Measurements from ENCODE around the gene NDFIP2.
A peak's percentile ranks its signal among the peaks of the same experiment; 100 is the strongest.

Gene NDFIP2, protein sequence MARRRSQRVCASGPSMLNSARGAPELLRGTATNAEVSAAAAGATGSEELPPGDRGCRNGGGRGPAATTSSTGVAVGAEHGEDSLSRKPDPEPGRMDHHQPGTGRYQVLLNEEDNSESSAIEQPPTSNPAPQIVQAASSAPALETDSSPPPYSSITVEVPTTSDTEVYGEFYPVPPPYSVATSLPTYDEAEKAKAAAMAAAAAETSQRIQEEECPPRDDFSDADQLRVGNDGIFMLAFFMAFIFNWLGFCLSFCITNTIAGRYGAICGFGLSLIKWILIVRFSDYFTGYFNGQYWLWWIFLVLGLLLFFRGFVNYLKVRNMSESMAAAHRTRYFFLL

DNA sequence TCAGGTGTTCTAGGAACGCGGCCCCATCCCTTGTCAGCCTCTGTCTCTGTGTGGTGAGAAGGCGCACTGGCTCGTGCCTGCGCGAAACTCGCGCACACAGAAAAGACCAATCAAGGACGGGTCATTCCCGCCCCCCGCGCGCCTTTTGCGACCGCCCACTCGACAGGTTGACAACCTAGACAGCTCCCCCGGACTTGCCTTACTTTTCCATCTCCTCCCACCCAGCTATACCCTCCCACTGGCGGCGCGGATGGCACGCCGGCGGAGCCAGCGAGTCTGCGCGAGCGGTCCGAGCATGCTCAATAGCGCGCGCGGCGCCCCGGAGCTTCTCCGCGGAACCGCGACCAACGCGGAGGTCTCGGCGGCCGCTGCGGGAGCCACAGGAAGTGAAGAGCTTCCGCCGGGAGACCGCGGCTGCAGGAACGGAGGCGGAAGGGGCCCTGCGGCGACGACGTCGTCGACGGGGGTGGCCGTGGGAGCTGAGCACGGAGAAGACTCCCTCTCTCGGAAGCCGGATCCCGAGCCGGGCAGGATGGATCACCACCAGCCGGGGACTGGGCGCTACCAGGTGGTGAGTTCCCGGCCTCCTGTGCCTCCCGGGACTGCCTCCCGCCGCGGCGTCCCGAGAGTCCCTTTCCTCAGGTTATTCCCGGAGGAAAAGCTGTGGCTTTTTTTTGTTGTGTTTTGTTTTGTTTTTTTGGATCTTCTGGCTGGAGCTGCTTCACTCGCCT lies at the start of gene NDFIP2:
Gene NDFIP2 (plus strand): TSS at position 202 of the 731 bp plus-strand sequence. CDS start 49 bp downstream, at position 251.
- DNase-seq = peak; percentile 87

DNA sequence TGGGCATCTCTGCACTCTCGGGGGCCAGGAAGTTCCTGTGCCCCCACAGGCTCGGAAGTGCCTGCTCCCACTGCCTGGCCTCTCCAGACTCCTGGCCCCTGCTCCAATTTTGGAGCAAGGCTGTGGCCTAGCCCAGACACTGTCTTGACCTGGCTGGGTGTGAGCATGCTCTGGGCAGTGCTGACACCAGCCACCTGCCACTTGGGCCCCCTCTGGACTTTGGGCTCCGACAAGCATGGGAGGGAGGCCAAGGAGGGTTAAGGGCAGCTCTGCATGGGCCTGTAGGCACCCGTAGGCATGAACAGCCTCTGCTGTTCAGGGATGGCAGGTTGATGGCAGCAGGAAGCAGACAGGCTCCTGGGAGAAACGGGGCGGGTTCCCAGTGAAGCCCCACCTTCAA lies 48.9 kb upstream of the NDFIP2 start:
- DNase-seq = no peak

DNA sequence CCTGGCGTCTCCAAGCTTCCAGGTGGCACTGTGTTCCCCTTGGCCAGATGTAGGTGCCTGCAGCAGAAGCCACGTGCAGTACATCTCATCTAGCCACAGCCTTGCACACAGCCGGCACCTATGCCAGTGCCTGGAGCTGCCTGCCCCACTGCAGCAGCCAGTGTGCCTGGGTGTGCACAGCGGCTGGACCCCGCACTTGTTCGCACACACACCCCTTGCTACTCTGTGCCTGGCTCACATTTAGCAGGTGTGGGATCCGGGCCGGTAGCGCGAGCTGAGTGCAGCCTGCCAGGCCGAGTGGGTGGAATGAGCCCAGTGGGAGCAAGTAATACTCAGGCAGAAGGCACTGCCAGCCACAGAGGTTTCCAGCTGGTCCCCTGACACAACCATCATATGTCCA lies 48.0 kb upstream of the NDFIP2 start:
- DNase-seq = no peak

DNA sequence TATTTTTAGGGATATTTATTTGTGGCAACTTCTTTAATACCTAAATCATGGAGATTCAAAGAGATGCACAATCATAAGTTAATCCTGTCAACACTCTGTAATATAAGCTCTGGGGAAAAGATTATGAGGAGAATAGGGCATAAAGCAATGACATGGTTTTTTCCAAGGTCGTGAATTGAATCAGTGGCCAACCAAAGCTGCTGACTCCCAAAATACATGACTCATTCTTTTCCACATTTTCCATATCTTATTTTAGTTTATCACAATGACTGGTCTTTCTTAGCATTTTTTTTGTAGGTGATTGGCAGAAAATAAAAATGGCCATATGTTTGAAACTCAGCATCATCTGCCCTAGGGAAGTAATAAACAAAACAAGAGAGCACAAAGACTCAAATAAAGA lies 46.4 kb upstream of the NDFIP2 start:
- no peak for DNase-seq

DNA sequence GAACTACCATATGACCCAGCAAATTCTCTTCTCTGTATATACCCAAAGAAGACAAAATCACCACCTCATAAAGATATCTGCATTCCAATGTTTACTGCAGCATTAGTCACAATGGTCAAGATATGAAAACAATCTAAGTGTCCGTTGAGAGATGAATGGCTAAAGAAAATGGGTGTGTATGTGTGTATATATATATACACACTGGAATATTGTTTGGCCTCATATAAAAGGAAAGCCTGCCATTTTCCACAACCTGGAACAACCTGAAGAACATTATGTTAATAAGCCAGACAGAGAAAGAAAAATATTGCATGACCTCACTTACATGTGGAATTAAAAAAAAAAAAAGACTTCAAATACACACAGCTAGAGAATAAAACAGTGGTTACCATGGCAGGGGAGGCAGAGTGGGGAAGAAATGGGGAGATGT lies 45.4 kb upstream of the NDFIP2 start:
- DNase-seq = no peak

DNA sequence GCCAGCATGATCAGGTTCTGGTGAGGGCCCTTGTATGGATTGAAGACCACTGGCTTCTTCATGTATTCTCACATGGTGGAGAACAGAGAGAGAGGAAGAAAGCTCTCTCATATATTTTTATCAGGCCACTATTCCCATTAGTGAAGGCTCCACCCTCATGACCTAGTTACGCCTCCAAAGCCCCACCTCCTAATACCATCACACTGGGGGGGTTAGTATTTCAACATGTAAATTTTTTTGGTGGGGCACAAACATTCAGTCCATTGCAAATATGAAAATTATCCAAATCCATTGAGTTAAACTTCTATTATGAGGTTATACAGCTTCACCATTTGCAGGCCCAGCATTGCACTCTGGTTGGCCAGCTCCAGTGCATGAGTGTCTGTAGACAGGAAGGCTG lies 41.7 kb upstream of the NDFIP2 start:
- DNase-seq = no peak

DNA sequence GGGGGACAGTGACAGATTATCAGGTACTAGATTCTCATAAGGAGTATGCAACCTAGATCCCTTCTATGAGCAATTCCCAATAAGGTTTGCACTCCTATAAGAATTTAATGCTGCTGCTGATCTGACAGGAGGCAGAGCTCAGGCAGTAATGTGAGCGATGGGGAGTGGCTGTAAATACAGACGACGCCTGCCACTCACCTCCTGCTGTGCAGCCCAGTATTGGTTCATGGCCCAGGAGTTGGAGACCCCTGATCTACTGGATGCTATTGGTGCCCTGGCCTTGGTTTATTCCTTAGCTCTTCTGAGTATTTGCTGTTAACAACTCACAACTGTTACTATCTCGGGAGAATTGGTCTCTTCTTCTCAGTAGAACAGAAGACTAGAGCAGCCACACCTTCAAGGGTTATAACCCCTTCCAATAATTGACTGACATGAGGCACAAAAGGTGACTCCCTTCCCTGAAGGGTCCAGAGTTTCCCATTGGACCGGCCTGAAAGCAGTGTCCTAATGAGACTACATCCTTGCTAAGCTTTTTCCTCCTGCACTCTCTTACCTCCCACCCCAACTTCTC lies 39.9 kb upstream of the NDFIP2 start:
- DNase-seq = no peak

DNA sequence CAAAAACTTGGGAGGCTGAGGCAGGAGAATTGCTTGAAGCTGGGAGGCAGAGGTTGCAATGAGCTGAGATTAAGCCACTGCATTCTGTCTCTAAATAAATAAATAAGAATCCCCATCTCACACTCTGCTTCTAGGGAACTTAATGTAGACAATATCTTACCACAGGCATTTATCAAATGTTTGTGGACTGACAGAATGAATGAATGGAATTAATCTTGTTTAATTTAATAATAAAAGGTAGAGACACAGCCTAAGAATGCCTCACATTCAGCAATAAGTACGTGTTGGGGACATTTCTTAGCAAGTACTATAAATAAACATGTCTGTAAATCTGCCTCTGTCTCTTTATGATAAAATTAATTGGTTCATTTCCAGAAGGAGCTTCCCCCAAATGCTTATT lies 38.7 kb upstream of the NDFIP2 start:
- DNase-seq = no peak

DNA sequence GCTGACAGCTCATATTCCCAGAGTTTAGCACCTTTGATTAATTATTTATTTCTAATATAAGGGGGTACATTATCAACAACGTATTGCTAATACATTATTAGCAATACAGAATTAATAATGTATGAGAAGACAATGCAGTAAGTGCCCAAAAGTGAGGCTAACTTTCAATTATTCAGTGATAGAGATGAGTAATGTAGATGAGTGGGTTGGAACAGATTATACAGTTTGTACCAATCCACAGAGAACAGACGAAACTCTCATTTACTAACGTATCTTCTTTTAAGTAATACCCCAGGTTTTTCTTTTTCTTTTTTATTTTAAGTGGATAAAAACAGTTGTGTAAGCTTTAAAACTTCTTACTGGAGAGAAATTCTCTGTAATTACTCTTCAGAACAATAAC lies 38.2 kb upstream of the NDFIP2 start:
- no peak for DNase-seq

DNA sequence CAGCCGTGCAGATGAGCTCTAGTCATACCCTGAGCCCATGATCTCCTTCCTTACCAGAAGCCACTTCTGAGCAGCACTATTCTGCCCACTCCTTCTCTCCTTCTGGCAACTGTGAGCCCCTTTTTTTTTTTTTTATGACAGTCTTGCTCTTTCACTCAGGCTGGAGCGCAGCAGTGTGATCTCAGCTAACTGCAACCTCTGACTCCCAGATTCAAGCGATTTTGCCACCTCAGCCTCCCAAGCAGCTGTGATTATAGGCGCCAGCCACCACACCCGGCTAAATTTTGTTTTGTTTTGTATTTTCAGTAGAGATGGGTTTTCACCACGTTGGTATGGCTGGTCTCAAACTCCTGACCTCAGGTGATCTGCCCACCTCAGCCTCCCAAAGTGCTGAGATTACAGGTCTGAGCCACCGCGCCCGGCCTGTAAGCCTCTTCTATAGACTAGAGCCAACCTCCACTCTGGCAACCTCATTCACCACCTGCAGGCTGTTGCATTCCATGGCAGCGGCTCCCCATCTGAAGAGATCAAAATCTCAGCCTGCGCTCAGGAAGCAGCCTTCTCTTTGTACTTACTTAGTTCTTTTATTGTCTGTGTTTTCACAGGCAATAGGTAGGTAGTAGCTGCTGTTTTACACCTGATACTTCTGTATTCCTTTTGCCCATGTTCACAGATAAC lies 34.8 kb upstream of the NDFIP2 start:
- no peak for DNase-seq

DNA sequence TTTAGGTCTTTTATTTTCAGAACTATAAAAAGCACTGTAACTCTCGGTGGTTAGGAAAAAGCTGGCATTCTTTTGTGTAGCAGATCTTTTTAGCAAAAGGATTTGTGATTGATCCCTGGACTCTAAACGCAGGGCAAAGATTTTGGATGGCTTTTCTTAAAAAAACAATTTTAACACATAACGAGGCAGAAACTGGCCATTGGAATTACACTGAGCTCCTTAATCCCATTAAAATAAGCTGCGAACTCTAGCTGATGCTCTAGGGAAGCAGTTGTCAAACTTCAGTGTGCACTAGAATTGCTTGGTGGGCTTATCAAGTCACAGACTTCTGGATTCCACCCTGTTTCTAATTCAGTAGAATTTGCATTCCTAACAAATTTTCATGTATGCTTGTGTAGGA lies 33.8 kb upstream of the NDFIP2 start:
- no peak for DNase-seq

DNA sequence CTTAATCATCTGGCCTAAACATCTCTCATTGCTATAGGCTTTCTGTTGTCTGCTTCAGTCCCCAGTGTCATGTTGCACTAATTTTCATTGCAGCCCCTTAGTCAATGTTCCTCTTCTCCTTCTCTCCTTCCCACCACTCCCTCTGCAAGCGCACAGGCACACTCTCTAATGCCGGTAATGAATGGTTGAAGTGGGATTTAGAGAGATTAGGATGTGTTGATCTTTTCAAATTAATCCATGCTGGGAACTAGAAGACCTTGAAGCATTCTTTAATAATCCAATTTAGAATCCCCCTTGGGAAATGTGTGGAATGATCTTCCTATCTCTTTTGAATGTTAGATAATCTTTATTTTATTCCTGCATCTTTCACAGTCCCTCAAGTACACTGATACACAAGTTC lies 33.2 kb upstream of the NDFIP2 start:
- DNase-seq = no peak

DNA sequence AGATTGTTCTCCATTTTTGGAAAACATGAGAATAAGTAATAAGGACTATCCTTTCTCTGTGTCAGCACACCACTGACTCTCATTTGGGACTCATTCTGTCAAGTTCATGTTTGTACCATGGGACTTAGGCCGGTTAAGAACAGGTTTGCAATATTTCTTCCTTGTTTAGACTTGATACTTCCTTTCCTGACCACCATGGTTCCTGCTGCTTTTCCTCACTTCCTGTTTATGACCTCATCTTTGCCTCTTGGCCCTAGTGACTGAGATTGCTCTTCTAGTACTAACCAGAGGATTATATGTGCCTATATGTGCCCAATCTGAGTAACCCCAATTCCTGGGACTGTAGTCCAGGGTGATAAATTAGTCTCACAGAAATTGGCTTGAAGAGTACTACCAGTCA lies 32.5 kb upstream of the NDFIP2 start:
- DNase-seq = no peak

DNA sequence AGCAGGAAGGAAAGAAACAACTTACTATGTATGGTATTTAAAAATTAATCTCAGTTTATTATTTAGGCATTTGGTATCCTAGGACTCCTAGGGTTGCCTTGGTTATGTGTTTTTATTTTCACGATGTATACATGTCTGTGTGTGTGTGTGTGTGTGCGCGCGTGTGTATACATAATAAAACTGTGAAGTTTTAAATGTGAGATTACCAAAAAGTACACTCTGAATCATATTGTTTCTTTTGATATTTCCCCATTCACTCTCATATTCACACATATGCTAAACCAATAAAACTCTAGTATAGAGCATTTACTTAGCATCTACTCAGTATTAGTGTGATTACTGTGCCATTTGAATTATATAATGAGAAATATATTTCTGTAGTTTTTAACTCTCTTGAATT lies 30.8 kb upstream of the NDFIP2 start:
- no peak for DNase-seq

DNA sequence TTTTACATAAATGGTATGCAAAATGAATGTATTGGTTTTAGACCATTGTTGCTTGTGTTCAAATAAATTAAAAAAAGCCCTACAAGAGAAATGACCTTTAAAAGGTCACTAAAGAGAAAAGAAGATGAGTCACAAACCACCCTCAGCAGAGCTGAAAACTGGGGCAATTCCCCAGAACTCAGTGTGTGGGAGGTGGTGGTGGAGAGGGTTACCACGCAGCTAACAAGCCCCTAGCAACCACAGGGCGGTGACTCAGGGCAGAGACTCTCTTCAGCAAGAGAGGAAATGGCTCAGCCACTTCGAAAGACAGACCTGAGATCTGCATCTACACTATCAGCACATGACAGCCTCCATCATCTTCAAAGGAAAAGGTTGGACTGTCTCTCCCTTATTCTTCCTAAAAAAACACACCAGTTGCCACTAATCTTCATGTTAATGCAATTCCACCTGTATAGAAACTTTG lies 29.4 kb upstream of the NDFIP2 start:
- DNase-seq = peak; percentile 76

DNA sequence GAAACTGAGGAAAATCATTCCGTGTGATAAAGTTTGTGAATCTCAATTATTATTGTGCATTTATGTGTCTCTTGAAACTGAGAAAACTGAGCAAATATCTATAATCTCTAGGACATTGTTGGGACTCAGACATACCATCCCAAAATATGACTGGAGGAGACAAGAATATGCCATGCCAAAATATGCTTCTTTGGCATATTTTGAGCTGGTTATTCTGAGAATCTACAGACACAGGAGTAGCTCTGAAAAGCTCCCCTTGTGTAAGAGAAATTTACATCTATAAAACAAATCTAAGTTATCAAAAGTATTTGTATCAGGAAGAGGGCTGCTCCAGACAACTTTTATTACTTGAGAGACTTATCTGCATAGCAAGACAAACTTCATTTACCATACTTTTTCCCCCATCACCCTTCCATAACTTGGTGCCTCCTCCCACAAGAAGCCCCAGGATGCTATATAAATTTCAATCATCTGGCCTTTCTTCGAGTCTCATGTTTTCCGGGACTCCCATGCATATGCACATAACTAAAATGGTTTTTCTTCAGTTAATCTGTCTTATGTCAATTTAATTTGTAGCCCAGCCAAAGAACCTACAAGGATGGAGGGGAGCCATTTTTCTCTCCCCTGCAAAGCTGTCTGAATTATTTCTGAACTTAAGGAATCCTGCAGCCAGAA lies 28.6 kb upstream of the NDFIP2 start:
- DNase-seq = no peak

DNA sequence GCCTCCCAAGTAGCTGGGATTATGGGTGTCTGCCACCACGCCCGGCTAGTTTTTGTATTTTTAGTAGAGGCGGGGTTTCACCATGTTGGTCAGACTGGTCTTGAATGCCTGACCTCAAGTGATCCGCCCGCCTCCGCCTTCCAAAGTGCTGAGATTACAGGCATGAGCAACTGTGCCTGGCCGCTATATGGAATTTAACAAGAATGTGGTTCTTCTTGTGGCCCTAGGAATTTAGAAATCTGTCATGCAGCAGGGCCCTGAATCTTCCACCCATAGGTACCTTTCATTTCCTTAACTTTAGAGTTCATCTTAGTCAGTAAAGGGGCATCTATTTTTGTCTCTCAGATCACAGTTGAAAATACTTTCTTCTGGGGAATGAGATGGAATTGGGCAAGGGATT lies 25.6 kb upstream of the NDFIP2 start:
- no peak for DNase-seq

DNA sequence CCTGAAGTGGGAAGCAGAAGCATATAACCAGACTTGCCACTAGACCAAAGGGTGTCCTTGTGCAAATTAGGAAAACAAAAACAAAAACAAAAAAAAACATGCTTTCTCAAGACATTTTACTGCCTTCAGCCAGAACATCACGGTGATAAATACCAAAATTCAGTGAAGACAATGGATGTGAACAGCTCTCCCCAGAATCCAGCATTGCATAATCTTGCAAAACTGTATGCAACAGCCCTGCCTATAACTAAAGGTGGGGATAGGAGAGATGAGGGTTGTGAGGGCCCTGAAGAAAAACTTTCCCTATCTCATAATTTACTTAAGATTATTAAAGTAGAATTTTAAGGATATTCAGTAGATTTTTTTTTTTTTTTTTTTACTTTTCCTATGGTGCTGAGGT lies 24.9 kb upstream of the NDFIP2 start:
- no peak for DNase-seq

DNA sequence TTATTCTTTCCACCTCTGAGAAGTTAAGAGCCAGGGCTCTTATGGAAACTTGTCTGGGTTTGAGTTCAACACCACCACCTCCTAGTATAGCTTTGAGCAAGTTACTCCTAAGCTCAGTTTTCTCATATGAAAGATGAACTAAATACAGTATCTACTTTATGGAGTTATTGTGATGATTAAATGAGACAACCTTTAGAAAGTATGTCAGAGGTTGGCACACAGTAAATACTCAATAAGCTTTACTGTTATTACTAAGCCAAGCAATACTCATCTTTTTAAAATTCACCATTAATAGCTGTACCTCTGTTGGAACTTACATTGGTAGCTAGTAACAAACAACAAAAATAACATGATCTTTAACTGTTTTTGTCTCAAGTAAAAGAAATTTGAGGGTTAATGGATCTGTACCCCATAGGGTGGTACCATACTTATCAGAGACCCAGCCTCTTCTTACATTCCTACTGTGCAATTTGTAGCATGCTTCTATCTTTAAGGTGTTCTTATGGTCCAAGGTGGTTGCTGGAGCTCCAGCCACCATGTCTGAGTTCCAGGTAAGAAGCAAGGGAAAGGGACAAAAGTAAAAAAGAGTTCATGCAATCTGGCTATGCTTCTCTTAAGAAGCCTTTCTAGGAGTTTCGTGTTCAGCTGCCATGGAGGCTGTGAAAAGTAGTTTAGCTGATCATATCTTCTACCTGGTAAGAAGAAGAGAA lies 24.1 kb upstream of the NDFIP2 start:
- no peak for DNase-seq

DNA sequence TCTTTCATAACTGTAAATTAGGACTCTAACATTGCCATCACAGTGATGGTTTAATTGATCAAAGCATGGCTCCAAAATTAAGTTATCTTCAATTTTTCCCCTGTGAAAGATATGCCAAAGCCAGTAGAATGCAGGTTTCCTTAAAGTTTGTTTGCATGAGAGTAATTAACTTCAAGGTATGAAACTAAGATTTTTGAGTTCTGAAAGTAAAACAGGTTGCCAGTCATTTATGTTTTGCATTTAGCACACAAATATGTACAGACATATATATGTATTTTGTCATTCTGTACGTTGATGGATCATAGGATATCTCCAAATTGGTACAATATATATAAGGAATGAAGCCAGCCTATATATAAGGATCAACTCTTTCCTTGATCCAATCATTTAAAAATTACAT lies 23.6 kb upstream of the NDFIP2 start:
- no peak for DNase-seq

DNA sequence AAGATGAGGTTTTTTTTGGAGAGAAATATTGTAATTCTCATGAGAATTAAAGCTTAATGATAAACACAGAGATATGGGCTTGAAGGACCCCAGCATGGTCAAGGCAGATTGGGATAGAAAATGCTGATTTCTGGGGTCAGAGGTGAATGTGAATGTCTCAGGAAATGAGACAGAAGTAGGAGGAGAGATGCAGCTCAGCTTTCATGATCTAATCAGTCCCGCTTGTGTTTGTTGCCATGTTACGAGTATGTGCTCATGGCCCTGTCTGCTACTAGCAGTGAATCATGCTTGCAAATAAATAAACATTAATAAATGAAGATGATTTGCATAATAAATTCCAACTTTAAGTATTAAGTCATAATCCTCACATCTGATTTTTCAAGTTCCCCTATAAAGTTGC lies 23.0 kb upstream of the NDFIP2 start:
- DNase-seq = no peak

DNA sequence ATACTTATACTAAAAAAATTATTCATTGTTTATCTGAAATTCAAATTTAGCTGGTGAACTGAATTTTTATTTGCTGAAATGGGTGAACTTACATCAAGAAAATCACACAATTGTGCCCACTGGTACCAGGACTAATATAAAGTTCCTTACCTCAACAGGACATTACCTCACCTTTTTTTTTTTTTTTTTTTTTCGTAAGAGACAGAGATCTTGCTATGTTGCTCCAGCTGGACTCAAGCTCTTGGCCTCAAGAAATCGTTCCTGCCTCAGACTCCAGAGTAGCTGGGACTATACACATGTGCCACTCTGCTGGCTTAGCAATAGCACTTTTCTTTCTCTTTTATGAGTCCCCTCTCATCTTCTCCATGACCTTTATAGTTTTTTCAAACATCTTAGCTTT lies 22.5 kb upstream of the NDFIP2 start:
- DNase-seq = no peak

All from activated T-cell treated with anti-CD3 and anti-CD28 coated beads, Interleukin-2, amount 50 U/mL, for 1 hour (primary cell).